HUES48 (cell line): Measurements from ENCODE around the gene CTNNA1.
"Not testable (repeated sequence)": the region's sequence is repeated elsewhere in the genome, so short reads cannot be mapped to it uniquely, and the experiment has no call there.

Experiments
- H3K27ac ChIP-seq: one replicate; pipeline ENCODE4 v1.7.0; 2013; ENCODE audit warnings: low read depth, low read length, inconsistent platforms
- H3K27me3 ChIP-seq: 2 replicates; pipeline ENCODE4 v1.6.1; 2013; ENCODE audit warnings: mild to moderate bottlenecking, low read length; ENCODE audit not compliant: control insufficient read depth, insufficient read depth
- H3K36me3 ChIP-seq: 2 replicates; pipeline ENCODE4 v1.6.1; 2013; ENCODE audit warnings: low read length; ENCODE audit not compliant: control insufficient read depth, insufficient read depth
- H3K4me1 ChIP-seq: 2 replicates; pipeline ENCODE4 v1.6.1; 2013; ENCODE audit warnings: mild to moderate bottlenecking, low read length; ENCODE audit not compliant: control insufficient read depth, insufficient read depth
- H3K4me3 ChIP-seq: 2 replicates; pipeline ENCODE4 v1.5.1; 2013; ENCODE audit warnings: mild to moderate bottlenecking, low read depth, low read length
- H3K9ac ChIP-seq: 2 replicates; pipeline ENCODE4 v1.6.1; 2013; ENCODE audit warnings: mild to moderate bottlenecking, low read depth, low read length, moderate library complexity
- H3K9me3 ChIP-seq: 2 replicates; pipeline ENCODE4 v1.6.1; 2013; ENCODE audit warnings: low read length; ENCODE audit not compliant: control insufficient read depth, insufficient read depth

CTNNA1 gene

DNA sequence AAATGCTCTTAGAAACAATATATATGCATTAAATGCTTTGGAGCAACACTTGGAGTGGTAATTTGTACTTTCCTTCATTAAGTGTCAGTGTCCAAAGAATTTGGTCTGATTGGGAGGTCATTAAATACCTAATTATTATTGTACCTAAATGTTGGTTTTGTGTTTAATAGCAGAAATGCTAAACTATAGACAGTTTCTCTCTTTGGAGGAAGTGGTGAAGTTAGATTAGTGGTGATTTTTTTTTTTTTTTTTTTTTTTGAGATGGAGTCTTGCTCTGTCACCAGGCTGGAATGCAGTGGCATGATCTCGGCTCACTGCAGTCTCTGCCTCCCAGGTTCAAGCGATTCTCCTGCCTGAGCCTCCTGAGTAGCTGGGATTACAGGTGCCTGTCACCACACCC, 168.1 kb downstream of the CTNNA1 start:
- H3K9ac ChIP-seq, H3K4me3 ChIP-seq, H3K27me3 ChIP-seq, H3K4me1 ChIP-seq, H3K27ac ChIP-seq, H3K9me3 ChIP-seq: not testable (repeated sequence)
- peaks cover 66% of the 10 kb centered on the region for H3K36me3 ChIP-seq

DNA sequence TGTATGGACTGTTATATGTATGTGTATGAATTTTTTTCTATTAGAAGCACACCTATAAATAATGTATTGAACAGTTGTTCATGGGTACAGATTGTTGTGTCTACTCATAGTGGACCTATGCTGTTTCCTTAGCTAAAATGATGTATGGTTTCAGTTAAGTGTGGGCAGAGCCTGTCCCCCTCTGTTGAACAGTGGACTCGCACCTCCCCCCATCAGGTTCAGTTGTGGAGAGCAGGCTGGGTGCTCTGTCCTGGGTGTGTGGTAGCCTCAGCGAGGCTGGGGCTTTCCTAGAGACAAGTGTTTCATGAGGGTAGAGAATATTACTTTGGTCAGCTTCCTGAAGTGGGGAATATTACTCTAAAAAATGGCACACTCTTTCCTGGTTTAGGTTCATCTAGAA, 169.3 kb downstream of the CTNNA1 start:
- no peaks in the 10 kb centered on the region for H3K9me3 ChIP-seq
- H3K27me3 ChIP-seq, result no peaks in the 10 kb centered on the region
- H3K27ac ChIP-seq, result no peak overlapping the region
- H3K9ac ChIP-seq, result no peak overlapping the region
- peaks cover 71% of the 10 kb centered on the region for H3K36me3 ChIP-seq
- no peaks in the 10 kb centered on the region for H3K4me1 ChIP-seq
- H3K4me3 ChIP-seq, result no peak overlapping the region

DNA sequence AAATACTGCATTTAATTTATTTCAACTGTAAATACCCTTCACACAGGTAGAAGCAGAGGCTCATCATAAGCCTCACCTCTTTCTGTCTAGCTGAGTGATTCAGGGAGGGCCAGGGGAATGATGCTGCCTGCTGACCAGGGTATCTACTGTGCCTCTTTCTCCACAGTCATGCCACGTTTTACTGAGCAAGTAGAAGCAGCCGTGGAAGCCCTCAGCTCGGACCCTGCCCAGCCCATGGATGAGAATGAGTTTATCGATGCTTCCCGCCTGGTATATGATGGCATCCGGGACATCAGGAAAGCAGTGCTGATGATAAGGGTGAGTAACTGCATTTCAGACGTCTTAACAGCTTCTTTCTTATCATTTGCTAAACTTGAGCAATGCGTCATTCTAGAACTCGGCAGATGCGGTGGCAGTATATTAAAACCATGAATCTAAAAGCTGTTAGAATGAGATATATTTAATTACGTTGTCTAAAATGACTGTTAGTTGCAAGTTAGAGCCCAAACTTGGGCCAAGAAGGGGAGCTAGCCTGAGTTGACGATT, 171.9 kb downstream of the CTNNA1 start:
- Histone ChIP-seq H3K4me1 (no peaks in the 10 kb centered on the region), H3K27me3 (no peaks in the 10 kb centered on the region), H3K36me3 (peaks cover 72% of the 10 kb centered on the region), H3K9me3 (no peaks in the 10 kb centered on the region), H3K9ac (no peak overlapping the region), H3K27ac (no peak overlapping the region), H3K4me3 (no peak overlapping the region)

DNA sequence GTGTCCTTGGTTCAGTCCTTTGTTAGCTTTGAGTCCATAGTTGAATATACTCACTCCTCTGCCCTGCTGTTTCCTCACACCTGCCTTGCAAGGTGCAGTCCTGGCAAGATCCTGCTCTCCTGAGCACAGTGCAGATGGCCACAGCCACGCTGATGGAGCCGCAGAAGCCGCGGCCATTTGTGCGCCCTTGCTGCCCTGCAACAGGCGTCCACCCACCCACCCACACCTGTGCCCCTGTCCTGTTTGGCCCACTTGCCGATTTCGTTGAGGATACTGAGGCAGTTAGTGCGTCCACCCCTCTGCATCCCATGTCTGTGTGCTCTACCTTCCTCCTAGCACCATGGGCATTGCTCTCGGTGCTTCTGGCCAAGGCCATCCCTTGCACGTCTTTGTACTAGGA, 173.0 kb downstream of the CTNNA1 start:
- peaks cover 75% of the 10 kb centered on the region for H3K36me3 ChIP-seq
- H3K27ac ChIP-seq, result no peak overlapping the region
- H3K4me1 ChIP-seq, result no peaks in the 10 kb centered on the region
- no peaks in the 10 kb centered on the region for H3K9me3 ChIP-seq
- no peak overlapping the region for H3K9ac ChIP-seq
- no peaks in the 10 kb centered on the region for H3K27me3 ChIP-seq
- no peak overlapping the region for H3K4me3 ChIP-seq

DNA sequence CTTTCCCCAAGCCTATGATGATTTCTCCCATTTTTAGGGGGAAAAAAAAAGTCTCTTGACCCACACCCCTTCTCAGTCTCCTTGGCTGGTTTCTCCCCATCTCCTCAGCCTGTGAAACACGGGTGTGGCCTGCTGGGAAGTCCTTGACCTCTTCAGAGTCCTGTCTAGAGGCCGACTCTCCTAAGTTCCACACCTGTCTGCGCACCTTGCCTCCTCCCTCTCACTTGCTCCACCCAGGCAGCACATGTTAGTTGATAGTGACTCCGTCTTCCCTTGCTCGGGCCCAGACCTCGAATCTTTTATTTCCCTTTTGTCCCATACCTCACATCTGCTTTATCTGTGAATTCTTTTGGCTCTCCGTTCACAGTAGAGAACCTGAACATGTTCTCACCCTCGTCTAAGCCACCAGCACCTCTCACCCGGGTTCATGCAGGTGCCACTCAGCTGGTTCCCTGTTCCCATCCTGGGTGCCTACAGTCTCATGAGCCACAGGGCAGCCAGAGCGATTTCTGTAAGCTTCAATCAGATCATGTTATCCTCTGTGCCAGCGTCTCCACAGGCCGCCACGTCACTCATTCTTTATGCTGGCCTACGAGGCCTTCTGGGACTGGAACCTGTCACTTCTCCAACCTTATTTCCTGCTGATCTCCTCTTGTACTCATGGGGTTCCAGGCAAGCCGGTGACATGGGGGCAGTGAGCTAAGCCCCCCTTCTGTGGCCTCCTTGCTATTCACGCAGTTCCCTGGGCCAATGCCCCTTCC, 173.6 kb downstream of the CTNNA1 start:
- H3K4me1 ChIP-seq, result no peaks in the 10 kb centered on the region
- H3K36me3 ChIP-seq, result peaks cover 81% of the 10 kb centered on the region
- no peak overlapping the region for H3K4me3 ChIP-seq
- no peak overlapping the region for H3K27ac ChIP-seq
- no peaks in the 10 kb centered on the region for H3K27me3 ChIP-seq
- H3K9me3 ChIP-seq, result no peaks in the 10 kb centered on the region
- no peak overlapping the region for H3K9ac ChIP-seq

DNA sequence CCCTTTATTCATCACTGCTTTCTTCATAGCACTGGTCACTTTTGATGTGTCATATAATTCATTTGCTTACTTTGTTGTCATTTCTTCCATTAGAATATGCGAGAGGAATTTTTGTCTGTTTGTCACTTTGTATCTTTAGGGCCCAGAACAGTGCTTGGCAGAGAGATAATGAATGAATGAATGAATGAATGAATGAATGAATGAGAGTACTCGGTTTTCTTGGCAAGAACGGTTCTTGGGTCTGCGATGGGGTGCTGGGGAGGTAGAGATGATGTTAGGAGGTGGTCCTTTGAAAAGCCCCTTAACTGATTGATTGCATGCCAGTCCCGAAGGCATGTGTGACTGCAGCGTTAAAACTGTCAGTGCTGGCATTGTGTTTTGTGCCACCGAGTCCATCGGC, 174.3 kb downstream of the CTNNA1 start:
- no peaks in the 10 kb centered on the region for H3K4me1 ChIP-seq
- H3K4me3 ChIP-seq, result no peak overlapping the region
- peaks cover 87% of the 10 kb centered on the region for H3K36me3 ChIP-seq
- H3K9me3 ChIP-seq, result no peaks in the 10 kb centered on the region
- H3K27me3 ChIP-seq, result no peaks in the 10 kb centered on the region
- H3K9ac ChIP-seq, result no peak overlapping the region
- no peak overlapping the region for H3K27ac ChIP-seq

DNA sequence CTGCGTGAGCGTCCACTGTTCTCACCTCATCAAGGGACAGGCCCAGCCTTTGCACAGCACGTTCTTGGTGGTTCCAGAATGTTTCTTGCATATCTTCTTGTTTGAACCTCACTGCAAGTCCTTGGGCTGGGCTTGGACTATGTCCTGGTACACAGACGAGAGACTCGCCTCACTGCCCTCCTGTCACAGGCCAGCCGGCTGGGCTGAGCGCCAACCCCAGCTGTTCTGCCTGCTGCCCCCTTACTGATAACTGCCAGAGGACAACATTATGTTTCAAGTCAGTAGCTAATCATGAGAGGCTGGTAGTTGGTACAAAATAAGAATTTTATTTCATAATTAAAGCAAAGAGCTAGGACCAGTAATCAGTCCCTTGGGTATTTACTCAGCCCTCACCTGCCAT, 174.8 kb downstream of the CTNNA1 start:
- H3K27me3 ChIP-seq, result no peaks in the 10 kb centered on the region
- H3K9ac ChIP-seq, result no peak overlapping the region
- no peaks in the 10 kb centered on the region for H3K9me3 ChIP-seq
- no peak overlapping the region for H3K4me3 ChIP-seq
- no peak overlapping the region for H3K27ac ChIP-seq
- peaks cover 92% of the 10 kb centered on the region for H3K36me3 ChIP-seq
- no peaks in the 10 kb centered on the region for H3K4me1 ChIP-seq

DNA sequence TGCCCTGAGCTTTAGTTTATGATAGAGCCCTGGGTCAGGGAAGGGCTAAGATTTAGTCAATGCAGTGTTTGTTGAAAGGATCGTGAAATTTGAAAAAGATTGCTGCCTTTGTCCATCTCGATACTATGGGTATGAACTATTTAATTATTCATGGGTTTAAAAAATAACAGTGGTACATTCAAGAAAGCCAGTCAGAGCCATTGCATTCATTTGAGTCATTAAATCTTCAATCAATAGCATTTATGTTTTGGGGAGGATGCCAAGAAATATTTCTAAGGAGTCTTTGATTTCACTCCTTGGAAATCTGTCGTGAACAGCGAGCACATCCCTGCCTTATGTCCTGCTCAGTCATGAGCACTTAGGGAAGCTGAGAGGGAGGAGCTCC, 176.3 kb downstream of the CTNNA1 start:
- Histone ChIP-seq H3K4me3 (no peak overlapping the region), H3K9ac (no peak overlapping the region), H3K4me1 (no peaks in the 10 kb centered on the region), H3K9me3 (no peaks in the 10 kb centered on the region), H3K36me3 (peaks cover 97% of the 10 kb centered on the region), H3K27me3 (no peaks in the 10 kb centered on the region), H3K27ac (no peak overlapping the region)

DNA sequence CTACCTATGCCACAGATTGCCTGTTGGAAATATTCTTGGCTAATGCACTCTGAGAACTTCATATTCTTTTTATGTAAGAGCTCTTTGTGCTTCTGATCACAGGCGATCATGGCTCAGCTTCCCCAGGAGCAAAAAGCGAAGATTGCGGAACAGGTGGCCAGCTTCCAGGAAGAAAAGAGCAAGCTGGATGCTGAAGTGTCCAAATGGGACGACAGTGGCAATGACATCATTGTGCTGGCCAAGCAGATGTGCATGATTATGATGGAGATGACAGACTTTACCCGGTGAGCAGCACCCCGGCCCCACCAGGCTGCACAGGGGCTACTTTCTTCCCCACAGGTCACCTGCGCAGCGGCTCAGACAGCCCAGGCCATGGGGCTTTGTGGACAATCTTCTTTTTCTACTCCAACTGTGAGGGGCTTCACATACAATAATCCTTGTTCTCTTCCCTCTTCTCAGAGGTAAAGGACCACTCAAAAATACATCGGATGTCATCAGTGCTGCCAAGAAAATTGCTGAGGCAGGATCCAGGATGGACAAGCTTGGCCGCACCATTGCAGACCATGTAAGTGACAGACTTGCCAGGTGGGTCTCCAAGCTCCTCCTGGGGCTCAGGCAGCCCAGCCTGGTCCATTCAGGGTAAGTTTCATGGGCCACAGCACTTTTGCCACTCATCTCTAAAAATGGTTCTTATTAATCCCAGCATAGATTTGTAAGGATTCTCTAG, 177.3 kb downstream of the CTNNA1 start:
- H3K27me3 ChIP-seq, result no peaks in the 10 kb centered on the region
- no peak overlapping the region for H3K4me3 ChIP-seq
- no peaks in the 10 kb centered on the region for H3K9me3 ChIP-seq
- no peak overlapping the region for H3K27ac ChIP-seq
- H3K36me3 ChIP-seq, result peaks cover 95% of the 10 kb centered on the region
- no peak overlapping the region for H3K9ac ChIP-seq
- H3K4me1 ChIP-seq, result no peaks in the 10 kb centered on the region

DNA sequence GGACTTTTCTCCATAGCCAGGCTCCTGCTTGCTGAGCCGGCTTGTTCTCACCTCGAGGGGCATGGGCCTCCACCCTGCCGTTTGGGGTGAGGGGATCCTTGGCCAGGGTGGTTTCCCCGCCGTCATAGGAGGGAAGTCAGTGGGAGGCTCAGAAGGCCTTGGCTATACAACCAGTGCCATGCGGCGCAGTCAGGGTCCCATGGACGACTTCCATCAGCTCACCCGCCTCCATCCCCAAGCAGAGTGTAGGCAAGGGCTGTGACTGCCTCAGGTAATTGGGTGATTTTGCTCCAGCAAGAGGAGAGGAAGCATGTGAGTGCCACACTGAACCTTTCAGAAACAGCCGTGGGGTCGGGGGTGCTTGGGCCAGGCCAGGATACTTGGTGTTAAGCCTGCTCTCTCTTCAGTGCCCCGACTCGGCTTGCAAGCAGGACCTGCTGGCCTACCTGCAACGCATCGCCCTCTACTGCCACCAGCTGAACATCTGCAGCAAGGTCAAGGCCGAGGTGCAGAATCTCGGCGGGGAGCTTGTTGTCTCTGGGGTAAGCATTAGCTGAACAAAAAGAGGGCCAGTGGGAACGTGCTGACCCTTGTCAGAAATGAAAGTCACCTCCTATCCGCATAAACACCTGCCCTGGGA, 179.1 kb downstream of the CTNNA1 start:
- H3K9me3 ChIP-seq, result no peaks in the 10 kb centered on the region
- H3K27me3 ChIP-seq, result no peaks in the 10 kb centered on the region
- H3K4me1 ChIP-seq, result no peaks in the 10 kb centered on the region
- H3K36me3 ChIP-seq, result peaks cover 77% of the 10 kb centered on the region
- H3K9ac ChIP-seq, result no peak overlapping the region
- H3K4me3 ChIP-seq, result no peak overlapping the region
- no peak overlapping the region for H3K27ac ChIP-seq
